LNCaP clone FGC (cell line): ENCODE data around the gene ATP8B4.

Experiments
- DNase-seq: peaks from one replicate; pipeline ENCODE4 v3.0.0-alpha.2; 2011; ENCODE audit warnings: low read depth
- H3K4me3 ChIP-seq: 2 replicates; pipeline ENCODE4 v1.5.1; 2011; ENCODE audit warnings: mild to moderate bottlenecking, low read depth, low read length, control low read depth
- CTCF ChIP-seq: IDR thresholded peaks from 2 replicates; pipeline ENCODE4 v1.5.1; 2012; ENCODE audit warnings: mild to moderate bottlenecking; ENCODE audit not compliant: control insufficient read depth, insufficient read depth; ENCODE audit errors: extremely low read depth

Gene ATP8B4

GRCh38 chr15:50057196-50057595 is 61.8 kb downstream of the ATP8B4 start:
- DNase-seq = no peak
- TF ChIP-seq CTCF = no peak
- no peak overlapping the region for H3K4me3 ChIP-seq

- no peak overlapping the region for H3K4me3 ChIP-seq
- no peak for TF ChIP-seq CTCF
Observed at GRCh38 chr15:50055750-50056157, 63.3 kb downstream of the ATP8B4 start.

GRCh38 chr15:50055332-50055731 is 63.7 kb downstream of the ATP8B4 start:
- H3K4me3 ChIP-seq = no peak overlapping the region
- DNase-seq = no peak
- no peak for TF ChIP-seq CTCF

More at GRCh38 chr15:50055750-50056157, 63.3 kb downstream of the ATP8B4 start:
- no peak for DNase-seq

GRCh38 chr15:50053055-50053856 is 65.8 kb downstream of the ATP8B4 start:
- DNase-seq = no peak
- TF ChIP-seq CTCF = no peak
- H3K4me3 ChIP-seq = no peak overlapping the region

- TF ChIP-seq CTCF = peak; percentile 71
- H3K4me3 ChIP-seq = no peak overlapping the region
- peak; percentile 49 for DNase-seq
Observed at GRCh38 chr15:50051811-50052419, 67.1 kb downstream of the ATP8B4 start.

GRCh38 chr15:50050986-50051743 is 67.9 kb downstream of the ATP8B4 start:
- no peak for TF ChIP-seq CTCF
- DNase-seq = no peak

More at GRCh38 chr15:50050986-50051743, 67.9 kb downstream of the ATP8B4 start:
- no peak overlapping the region for H3K4me3 ChIP-seq
